GM19043 (cell line): Measurements from ENCODE around the gene PRDX5.

Experiments
- ATAC-seq: cut with Tn5 transposase; IDR thresholded peaks from one replicate; pipeline ENCODE4 v1.9.1; 2021; ENCODE audit warnings: low read depth; ENCODE audit not compliant: unreplicated experiment

The PRDX5 gene

GRCh38 chr11:64343767-64344559, 26.0 kb downstream of the PRDX5 start:
- no peak for ATAC-seq

GRCh38 chr11:64344787-64345186, 26.9 kb downstream of the PRDX5 start:
- ATAC-seq: no peak

- no peak for ATAC-seq
Measured at GRCh38 chr11:64347193-64347867, 29.4 kb downstream of the PRDX5 start.

GRCh38 chr11:64348383-64349024, 30.6 kb downstream of the PRDX5 start:
- no peak for ATAC-seq

- ATAC-seq: no peak
Measured at GRCh38 chr11:64349025-64349387, 31.1 kb downstream of the PRDX5 start.

GRCh38 chr11:64349404-64349803, 31.5 kb downstream of the PRDX5 start:
- no peak for ATAC-seq

GRCh38 chr11:64351136-64351631, 33.3 kb downstream of the PRDX5 start:
- no peak for ATAC-seq

GRCh38 chr11:64352099-64352994, 34.4 kb downstream of the PRDX5 start:
- no peak for ATAC-seq

- no peak for ATAC-seq
Measured at GRCh38 chr11:64352995-64353714, 35.2 kb downstream of the PRDX5 start.

- ATAC-seq: no peak
Measured at GRCh38 chr11:64353715-64354506, 36.0 kb downstream of the PRDX5 start.

GRCh38 chr11:64355078-64355940, 37.4 kb downstream of the PRDX5 start:
- ATAC-seq: no peak

GRCh38 chr11:64356498-64357411, 38.8 kb downstream of the PRDX5 start:
- ATAC-seq: no peak

GRCh38 chr11:64357446-64357845, 39.5 kb downstream of the PRDX5 start:
- no peak for ATAC-seq

GRCh38 chr11:64357904-64358535, 40.1 kb downstream of the PRDX5 start:
- no peak for ATAC-seq

- ATAC-seq: no peak
Measured at GRCh38 chr11:64358536-64358906, 40.6 kb downstream of the PRDX5 start.

- no peak for ATAC-seq
Measured at GRCh38 chr11:64358907-64359711, 41.2 kb downstream of the PRDX5 start, which contains the start of gene RPS6KA4. Gene RPS6KA4, plus strand, starts transcription at chr11:64359162. Its CDS starts 74 bp downstream, at chr11:64359236.
